Measurements from ENCODE around the gene CDRT15L2. TPM values are rescaled to one million over a fixed set of nuclear protein-coding genes. Genes with fewer than 3 reads are reported as not detected.
"Not testable (repeated sequence)": the region's sequence is repeated elsewhere in the genome, so short reads cannot be mapped to it uniquely, and the experiment has no call there.

Gene CDRT15L2
- total RNA-seq, 1 experiment from 2014 or later, result not detected

DNA sequence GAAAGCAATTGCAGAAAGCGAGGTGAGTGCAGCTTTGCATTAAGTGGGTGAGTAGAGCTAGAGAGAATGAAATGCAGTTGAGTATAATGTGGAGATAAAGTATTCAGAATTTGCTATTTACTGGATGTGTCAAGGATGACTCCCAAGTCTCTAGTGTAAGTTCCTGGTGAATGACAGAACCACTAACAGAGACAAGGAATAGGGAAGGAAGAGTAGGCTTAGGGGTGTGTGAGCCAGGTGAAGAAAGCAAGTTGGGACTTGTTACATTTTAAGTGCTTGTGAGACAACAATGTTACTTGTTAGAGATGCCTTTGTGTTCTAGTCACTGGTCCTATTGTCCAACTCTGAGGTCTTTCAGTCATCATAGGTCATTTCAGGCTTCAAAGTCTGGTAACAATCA, 26.0 kb downstream of the CDRT15L2 start:
- H3K9me2 ChIP-seq (ENCODE audit: insufficient read depth); H3K79me2 ChIP-seq (ENCODE audit: low read depth); POLR2A ChIA-PET (ENCODE audit: unreplicated experiment); H3K9me3 ChIP-seq (ENCODE audit: insufficient read depth, low read depth); H3K27me3 ChIP-seq (ENCODE audit: insufficient read depth, low read depth); H3K27ac ChIP-seq; BruUV-seq (replicated peaks); H3K4me2 ChIP-seq; H2AFZ ChIP-seq; H3K4me3 ChIP-seq; DNase-seq; CTCF ChIA-PET; H3K36me3 ChIP-seq (ENCODE audit: low read depth); H4K20me1 ChIP-seq (ENCODE audit: insufficient read depth); intact Hi-C loops (cut with micrococcal nuclease; ENCODE audit: unreplicated experiment); H3K4me1 ChIP-seq (replicated peaks; ENCODE audit: insufficient read depth); H3F3A ChIP-seq (ENCODE audit: insufficient read depth, low read depth): not testable (repeated sequence)

DNA sequence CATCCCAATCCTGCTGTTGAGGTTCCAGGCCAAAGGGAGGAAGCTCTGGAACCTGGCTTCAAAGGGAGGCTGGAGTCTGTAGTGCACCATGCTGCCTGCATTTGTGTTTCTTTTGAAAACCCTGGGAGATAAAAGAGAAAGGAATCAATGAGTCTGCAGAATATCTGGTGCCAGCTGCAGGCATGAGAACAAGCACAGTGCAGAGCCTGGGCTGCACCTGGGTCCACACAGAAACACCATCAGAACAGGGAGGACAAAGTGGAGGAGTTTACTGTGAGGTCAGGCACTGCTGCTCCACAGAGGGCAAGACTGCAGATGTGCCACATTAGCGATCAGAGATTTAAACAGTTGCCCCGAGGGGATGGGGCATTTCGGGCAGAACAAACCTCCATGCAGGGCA, 30.0 kb downstream of the CDRT15L2 start:
- H3K36me3 ChIP-seq (ENCODE audit: low read depth); H2AFZ ChIP-seq; H3K27me3 ChIP-seq (ENCODE audit: insufficient read depth, low read depth); DNase-seq; H3K4me3 ChIP-seq; H3K79me2 ChIP-seq (ENCODE audit: low read depth); CTCF ChIA-PET; H3K27ac ChIP-seq; BruUV-seq (replicated peaks); intact Hi-C loops (cut with micrococcal nuclease; ENCODE audit: unreplicated experiment); H3K4me1 ChIP-seq (replicated peaks; ENCODE audit: insufficient read depth); H4K20me1 ChIP-seq (ENCODE audit: insufficient read depth); H3K9me2 ChIP-seq (ENCODE audit: insufficient read depth); H3F3A ChIP-seq (ENCODE audit: insufficient read depth, low read depth); H3K9me3 ChIP-seq (ENCODE audit: insufficient read depth, low read depth); POLR2A ChIA-PET (ENCODE audit: unreplicated experiment); H3K4me2 ChIP-seq: not testable (repeated sequence)

DNA sequence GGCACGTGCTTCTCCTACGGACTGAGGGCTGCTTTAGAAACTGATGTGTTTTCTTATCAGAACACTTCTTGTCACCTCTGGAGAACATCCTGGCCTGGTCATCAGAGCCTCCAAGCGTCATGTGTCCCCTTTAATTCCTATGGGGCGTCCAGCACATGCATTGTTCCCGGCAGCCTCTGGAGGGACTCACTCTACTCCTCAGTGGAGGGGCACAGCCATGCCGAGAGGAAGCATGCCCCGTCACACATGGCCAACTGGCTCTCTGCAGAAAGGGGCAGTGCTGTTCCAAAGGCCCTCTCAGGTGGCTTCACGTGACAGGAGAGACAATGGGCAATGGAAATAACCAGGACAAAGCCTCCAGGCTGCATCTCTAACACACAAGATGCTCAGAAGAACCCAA, 31.8 kb downstream of the CDRT15L2 start:
- ChIA-PET CTCF (no interaction called here), POLR2A (ENCODE audit: unreplicated experiment) (no interaction called here)
- Histone ChIP-seq H3K9me3 (ENCODE audit: insufficient read depth, low read depth) (no peaks in the 10 kb centered on the region), H4K20me1 (ENCODE audit: insufficient read depth) (no peaks in the 10 kb centered on the region), H3K4me3 (no peak overlapping the region), H3K4me1 (replicated peaks; ENCODE audit: insufficient read depth) (no peaks in the 10 kb centered on the region), H3K27ac (no peak overlapping the region), H3F3A (ENCODE audit: insufficient read depth, low read depth) (no peaks in the 10 kb centered on the region), H3K27me3 (ENCODE audit: insufficient read depth, low read depth) (no peaks in the 10 kb centered on the region), H3K36me3 (ENCODE audit: low read depth) (no peaks in the 10 kb centered on the region), H3K4me2 (no peak overlapping the region), H2AFZ (no peak overlapping the region), H3K9me2 (ENCODE audit: insufficient read depth) (no peaks in the 10 kb centered on the region), H3K79me2 (ENCODE audit: low read depth) (no peaks in the 10 kb centered on the region)
- BruUV-seq (replicated peaks), result no TSS peak
- intact Hi-C loops (cut with micrococcal nuclease; ENCODE audit: unreplicated experiment), result no loop called here
- TF ChIP-seq, protein P1, sequence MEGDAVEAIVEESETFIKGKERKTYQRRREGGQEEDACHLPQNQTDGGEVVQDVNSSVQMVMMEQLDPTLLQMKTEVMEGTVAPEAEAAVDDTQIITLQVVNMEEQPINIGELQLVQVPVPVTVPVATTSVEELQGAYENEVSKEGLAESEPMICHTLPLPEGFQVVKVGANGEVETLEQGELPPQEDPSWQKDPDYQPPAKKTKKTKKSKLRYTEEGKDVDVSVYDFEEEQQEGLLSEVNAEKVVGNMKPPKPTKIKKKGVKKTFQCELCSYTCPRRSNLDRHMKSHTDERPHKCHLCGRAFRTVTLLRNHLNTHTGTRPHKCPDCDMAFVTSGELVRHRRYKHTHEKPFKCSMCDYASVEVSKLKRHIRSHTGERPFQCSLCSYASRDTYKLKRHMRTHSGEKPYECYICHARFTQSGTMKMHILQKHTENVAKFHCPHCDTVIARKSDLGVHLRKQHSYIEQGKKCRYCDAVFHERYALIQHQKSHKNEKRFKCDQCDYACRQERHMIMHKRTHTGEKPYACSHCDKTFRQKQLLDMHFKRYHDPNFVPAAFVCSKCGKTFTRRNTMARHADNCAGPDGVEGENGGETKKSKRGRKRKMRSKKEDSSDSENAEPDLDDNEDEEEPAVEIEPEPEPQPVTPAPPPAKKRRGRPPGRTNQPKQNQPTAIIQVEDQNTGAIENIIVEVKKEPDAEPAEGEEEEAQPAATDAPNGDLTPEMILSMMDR (conservative IDR thresholded peaks at IDR 0.05), result no peak
- no peak for TF ChIP-seq EZH2 (IDR thresholded peaks at IDR 0.05; ENCODE audit: low read depth)
- DNase-seq, result no peak

DNA sequence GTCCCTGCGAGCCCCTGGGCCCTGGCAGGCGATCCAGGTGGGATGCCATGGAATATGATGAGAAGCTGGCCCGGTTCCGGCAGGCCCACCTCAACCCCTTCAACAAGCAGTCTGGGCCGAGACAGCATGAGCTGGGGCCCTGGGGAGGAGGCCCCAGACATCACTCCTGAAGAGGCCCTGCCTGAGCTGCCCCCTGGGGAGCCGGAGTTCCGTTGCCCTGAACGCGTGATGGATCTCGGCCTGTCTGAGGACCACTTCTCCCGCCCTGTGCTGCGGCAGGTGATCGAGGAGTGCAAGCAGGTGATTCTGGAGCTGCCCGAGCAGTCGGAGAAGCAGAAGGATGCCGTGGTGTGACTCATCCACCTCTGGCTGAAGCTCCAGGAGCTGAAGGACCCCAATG, 33.1 kb downstream of the CDRT15L2 start:
- Histone ChIP-seq H3K4me1 (replicated peaks; ENCODE audit: insufficient read depth) (peaks cover 3% of the 10 kb centered on the region; the same call in 1 of the 2 replicates), H3K9me3 (ENCODE audit: insufficient read depth, low read depth) (no peaks in the 10 kb centered on the region), H3K27ac (no peak overlapping the region), H3F3A (ENCODE audit: insufficient read depth, low read depth) (no peaks in the 10 kb centered on the region), H2AFZ (no peak overlapping the region), H3K27me3 (ENCODE audit: insufficient read depth, low read depth) (no peaks in the 10 kb centered on the region), H3K36me3 (ENCODE audit: low read depth) (no peaks in the 10 kb centered on the region), H3K4me3 (no peak overlapping the region), H3K4me2 (no peak overlapping the region), H4K20me1 (ENCODE audit: insufficient read depth) (no peaks in the 10 kb centered on the region), H3K9me2 (ENCODE audit: insufficient read depth) (no peaks in the 10 kb centered on the region), H3K79me2 (ENCODE audit: low read depth) (no peaks in the 10 kb centered on the region)
- CTCF ChIA-PET, result no interaction called here
- POLR2A ChIA-PET (ENCODE audit: unreplicated experiment), result interaction anchor here (0.7 kb wide), 1 partner anchor 671 kb away, joined by 5 read pairs; no protein-coding TSS in a partner anchor
- intact Hi-C loops (cut with micrococcal nuclease; ENCODE audit: unreplicated experiment), result no loop called here
- no peak for DNase-seq
- TF ChIP-seq, protein P1 (conservative IDR thresholded peaks at IDR 0.05), result no peak
- TF ChIP-seq EZH2 (IDR thresholded peaks at IDR 0.05; ENCODE audit: low read depth), result no peak
- no TSS peak for BruUV-seq (replicated peaks)

Data from PC-9 (cell line).